NK-92 (cell line): ENCODE results near the gene CAVIN2.
"Not testable (repeated sequence)": the region's sequence is repeated elsewhere in the genome, so short reads cannot be mapped to it uniquely, and the experiment has no call there.

Source experiments
- DNase-seq: peaks from one replicate; lab custom pipeline; 2025; ENCODE audit not compliant: unreplicated experiment; lab: John Stamatoyannopoulos, UW

The CAVIN2 gene

DNA sequence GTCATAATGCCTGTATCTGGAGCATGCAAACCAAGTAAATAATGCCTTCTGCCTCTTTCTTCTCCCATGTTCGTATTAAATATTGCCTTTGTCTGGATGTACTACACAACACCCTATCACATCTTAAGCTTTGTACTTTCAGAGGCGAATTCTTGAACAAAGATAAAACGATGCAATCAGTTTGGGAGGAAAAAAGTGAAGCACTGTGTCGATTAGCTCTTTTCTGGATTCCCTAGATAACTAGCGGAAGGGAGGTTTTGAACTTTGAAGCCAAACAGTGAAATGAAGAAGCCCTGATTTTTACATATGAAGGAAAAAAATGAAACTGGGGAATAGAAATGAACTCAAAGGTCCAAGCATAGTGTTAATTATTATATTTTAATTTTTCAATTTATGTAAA, 44.7 kb downstream of the CAVIN2 start:
- DNase-seq, result no peak

DNA sequence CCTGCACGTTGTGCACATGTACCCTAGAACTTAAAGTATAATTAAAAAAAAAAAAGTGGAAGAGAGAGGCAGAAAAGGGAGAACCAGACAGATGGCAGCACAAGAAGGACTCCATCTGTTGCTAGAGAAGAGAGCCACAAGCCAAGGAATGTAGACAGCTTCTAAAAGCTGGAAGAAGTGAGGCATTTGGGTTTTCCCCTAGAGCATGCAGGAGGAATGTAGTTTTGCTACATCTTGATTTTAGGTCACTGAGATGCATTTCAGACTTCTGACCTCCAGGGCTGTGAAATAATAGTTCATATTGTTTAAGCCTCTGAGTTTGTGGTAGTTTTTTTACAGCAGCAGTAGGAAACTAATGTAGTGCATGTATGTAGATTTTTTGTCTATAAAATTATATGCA, 46.0 kb downstream of the CAVIN2 start:
- DNase-seq, result no peak

DNA sequence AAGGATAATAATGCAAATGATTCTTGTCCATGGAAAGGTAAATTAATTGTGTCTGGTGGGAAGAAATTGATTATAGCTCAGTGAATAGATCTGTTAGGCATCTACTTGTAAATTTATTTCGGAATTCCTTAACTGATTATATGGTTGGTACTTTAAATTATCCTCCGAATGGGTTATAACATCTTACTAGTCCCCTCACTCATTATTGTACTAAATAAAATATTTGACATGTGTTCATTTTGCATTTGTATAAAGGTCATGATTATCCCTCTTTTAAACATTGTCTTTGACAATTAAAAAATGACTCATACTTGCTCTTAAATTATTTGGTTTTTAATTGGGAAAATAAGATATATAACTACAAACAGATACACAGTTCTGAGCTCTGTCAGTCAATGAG, 47.4 kb downstream of the CAVIN2 start:
- no peak for DNase-seq

DNA sequence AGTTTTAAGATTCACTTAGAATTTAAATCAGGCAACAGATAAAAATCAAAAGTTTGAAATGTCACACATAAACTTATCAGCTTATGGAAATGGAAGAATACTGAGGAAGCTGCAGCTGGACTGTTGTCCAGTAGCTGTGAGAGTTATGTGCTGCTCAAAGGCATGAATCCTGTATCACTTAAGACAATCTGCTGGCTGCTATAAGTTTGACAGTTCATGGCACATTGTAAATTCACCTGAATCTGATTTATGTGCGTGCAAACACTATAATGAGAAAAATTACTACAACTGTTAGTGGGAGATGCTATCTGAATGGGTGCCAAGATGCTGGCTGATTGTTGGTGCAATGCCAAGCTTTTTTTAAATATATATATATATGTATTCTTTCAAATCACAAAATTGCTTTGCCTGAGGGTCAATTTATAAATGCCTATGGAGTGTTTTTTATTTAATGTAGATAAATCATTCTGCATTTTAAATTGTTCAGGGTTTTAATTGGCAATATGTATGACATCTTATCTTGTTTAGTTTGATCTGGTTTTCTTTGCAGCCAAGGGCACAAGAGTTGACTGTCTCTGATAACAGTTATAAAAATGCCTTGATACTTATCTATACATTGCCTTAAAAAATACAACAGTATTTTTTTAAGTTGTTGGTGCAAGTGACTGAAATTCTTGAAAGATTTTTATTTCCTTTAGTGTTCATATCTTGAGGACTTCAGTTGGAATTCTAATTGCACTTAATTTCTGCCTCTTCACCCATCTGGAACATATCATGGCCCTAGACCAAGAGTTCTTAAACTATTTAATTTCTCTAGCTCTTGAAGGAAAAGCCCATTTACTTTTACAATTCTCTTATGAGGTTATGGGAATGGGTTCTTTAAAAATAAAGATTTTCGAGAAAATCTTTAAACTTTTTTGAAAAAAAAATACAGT, 48.7 kb downstream of the CAVIN2 start:
- no peak for DNase-seq

DNA sequence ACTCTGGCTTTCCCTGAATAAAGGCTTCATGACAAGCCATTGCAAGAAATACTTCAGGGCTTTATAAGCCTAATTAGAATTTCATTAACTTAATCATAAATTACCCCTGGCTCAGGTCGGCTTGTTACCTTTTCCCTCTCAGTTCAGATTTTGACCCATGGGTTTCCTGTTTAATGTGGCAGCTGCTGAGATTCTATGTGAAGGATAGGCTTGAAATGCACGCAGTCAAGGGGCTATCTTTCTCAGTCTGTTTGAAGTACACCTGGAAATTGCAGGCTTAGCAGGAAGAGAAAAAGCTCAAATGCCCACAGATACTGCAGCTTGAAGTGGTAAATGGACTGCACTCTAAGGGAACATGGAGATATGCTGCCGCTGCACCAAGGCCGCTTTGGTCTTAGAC, 49.4 kb downstream of the CAVIN2 start:
- DNase-seq, result no peak

DNA sequence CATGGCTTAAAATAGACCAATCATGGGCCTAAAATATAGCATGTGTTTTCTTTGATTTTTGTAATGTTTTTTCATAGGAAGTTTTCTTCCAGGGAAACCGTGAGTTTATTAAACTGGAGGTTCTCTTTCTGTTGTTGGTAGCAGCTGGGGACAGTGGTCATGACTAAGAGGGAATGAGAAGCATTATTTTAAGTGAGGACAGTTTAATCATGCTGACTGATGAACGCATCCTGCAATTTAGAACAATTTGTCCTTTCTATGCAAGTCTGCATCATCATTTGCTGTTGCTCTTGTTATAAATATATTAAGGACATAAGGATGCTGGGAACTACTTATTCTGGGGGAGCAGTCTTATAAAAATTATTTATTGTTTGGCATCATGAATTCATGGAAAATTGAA, 51.2 kb downstream of the CAVIN2 start:
- DNase-seq, result no peak

DNA sequence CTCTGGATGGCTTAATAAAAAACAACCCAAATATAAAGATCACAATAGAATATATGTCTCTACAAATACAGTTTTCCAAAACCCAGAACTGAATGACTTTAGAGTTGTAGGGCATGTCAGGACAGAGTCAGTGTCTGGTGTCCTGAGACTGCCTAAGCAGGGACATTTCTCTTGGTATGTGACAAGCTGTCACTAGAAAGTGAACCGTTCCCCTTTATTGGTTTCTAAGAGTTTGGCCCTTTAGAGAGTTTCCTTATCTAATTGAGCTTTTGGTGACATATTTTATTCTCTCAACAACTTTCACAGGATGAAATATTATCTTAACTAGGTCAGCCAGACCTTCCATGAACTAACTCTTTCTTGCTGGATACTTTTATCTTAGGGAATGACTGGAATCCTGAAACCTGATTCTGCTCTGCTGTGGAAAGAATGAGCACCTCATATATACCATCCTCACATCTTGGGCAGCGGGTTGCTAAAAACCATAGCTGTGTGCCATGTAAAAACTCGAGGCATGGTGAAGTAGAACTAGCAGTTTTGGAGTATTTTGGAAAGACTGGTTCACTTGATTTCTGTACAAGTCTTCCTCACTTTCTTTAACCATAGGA, 54.8 kb downstream of the CAVIN2 start:
- DNase-seq, result no peak

DNA sequence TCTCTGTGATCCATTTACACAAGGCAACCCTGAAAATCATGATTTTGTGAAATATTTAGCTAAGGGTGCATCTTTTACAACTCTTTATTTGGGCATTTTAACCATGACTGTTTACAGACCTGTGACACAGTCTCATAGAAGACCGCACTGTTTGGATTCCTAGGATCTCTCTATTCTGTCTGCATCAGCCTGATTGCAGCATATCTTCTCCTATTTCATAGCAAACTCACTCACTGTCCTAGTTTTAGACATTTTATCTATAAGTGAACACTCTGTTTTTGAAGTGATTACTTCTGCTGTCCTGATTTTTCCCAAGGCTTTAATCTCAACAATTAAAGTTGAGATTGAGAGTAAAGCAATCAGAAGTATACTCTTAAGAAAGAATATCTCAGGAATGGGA, 56.2 kb downstream of the CAVIN2 start:
- no peak for DNase-seq

DNA sequence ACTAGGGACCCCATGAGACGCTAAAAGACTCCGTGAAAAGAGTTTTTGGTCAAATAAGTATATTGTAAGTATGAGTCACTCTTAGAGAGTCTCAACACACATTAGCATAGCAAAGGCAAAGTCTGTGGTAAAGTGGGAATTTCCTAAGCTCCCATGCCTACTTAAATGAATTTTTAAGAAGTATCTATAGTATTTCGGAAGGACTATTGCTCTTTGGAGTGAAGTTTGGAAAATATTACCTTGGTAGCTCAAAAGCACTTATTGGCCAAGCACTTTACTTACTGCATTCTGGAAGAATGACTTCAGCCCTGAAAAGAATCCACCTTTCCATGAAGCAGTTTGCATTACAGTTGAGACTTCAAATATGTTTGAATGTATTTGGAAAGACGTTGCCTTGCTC, 57.1 kb downstream of the CAVIN2 start:
- no peak for DNase-seq

DNA sequence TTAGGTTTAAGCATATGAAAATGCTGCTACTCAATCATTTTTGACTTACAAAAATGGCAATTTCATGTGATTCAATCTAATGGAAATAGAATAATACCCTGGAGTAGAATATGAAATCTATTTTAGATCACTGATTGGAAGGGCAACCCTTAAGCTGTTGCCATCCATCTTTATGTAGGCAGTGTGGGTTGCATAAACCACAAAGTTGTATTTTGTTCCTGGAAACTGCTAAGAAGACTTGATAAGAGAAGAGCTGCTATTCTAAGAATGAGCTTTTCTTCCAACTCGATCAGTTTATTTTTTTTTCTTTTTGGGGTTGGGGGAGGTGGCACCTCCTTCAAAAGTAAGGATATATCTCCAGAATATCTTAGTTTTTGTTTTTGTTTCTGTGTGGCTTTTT, 60.2 kb downstream of the CAVIN2 start:
- no peak for DNase-seq

DNA sequence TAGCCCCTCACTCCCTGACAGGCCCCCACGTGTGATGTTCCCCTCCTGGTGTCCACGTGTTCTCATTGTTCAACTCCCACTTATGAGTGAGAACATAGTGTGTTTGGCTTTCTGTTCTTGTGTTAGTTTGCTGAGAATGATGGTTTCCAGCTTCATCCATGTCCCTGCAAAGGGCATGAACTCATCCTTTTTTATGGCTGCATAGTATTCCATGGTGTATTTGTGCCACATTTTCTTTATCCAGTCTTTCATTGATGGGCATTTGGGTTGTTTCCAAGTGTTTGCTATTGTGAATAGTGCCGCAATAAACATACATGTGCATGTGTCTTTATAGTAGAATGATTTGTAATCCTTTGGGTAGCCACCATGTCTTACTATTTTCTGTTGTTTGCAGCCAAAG, 61.2 kb downstream of the CAVIN2 start:
- DNase-seq, result not testable (repeated sequence)
